KG1 (cell line): ENCODE results near the gene SBF1.

Experiments
- DNase-seq: peaks from one replicate; lab custom pipeline; 2025; lab: John Stamatoyannopoulos, UW

Gene SBF1

GRCh38 chr22:50468626-50469025 lies 6.2 kb downstream of the SBF1 start:
- DNase-seq = no peak

GRCh38 chr22:50467773-50468440 lies 6.9 kb downstream of the SBF1 start:
- no peak for DNase-seq

DNA sequence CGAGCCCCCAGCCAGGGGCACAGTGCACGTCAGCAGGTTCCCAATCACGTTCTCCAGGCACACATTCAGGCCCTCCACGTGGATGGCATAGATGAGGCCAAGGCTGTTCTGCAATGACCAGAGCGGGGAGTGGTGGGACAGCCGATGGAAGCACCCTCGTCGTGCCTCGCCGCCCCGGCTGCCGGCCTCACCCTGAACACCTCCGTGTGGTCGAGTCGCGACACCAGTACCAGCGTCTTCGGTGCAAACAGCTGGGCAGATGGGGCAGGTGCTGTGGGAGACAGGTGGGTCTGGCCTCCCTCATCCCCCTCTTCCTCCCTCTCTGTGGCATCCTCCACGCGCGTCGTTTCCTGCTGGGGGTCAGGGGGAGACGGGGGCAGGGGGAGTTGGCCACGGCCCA lies 7.5 kb downstream of the SBF1 start:
- DNase-seq = no peak

DNA sequence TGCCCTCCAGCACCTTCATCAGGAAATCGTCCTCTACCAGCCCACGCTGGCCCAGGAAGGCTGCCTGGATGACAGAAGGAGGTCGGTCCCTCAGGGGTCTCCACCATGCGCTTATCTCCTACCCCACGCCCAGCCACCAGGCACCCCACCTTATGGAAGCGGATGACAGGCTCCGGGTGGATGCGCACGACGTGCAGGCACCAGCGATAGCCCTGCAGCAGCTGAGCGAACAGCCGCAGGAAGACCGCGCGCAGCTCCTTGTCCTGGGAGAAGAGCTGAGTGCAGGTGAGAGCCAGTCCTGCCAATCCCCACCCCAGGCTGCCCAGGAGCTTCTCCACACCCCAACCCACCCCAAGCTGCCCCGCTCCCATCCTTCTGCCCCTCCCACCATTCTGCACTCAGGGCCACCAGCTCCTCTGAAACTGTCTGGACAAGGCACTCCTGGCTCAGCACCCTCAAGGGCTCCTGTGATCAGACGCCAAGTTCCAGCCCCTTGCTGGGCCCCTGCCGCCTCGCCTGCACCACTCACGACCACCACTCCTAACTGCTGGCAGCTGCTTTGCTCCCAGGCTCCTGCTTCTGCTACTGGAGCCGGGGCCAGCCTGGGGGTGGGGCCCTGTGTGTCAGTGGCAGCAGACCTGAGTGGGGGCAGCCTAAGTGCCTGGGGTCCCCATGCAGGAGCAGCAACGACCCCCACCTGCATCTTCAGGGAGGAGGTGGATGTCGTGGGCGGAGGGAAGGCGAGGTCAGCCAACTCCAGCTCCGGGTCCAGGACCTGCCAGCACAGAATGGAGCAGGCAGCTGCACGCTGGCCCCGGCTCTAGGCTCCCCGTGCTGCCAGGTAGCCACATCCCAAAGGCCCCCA lies 9.5 kb downstream of the SBF1 start:
- no peak for DNase-seq

DNA sequence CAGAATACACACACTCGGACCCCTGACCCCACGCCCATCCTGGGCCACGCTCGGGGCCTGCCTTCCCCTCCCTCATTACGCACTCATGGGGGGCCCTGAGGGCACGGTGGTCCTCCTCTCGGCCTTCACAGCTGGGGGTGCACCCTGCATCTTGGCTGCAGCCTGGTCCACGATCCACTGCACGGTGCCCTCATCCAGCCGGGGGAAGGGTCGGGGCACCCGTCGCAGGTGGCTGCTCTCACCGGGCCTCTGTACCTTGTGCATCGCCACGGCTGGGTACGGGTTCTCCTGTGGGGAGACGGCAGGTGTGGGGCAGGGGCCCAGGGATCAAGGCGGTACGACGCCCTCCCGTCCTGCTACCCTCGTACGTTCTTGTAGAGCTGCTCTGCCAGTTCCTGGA lies 10.4 kb downstream of the SBF1 start:
- DNase-seq = no peak

DNA sequence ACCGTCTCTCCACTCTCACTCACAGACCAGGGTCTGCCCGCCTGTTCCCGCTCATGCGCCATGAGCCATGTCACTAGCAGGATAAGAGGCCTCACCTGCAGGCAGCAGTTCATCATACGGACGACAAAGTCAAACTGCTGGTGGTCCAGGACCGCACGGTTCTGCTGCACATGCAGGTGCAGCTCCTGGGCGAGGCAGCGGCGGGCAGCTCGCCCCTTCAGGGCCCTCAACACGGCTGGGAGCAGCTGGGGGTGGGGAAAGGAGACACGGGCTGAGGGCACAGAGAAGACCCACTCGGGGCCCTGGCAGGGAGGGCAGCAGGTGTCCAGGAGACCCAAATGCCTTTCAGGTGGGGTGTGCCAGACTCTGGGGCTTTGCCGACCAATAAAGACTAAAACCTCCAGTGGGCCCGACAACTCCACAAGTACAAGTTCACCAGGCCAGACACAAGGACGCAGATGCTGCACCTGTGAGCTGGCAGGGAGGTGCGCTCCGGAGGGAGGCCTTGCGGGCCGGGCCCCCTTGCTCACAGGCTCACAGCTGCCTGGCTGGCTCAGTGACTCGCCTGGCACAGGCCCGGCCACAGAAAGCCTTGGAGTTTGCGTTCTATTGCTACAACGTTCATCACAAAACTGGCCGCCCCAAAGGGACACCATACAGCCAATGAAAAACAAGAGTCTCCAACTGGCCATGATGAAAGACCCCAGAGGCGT lies 11.5 kb downstream of the SBF1 start:
- no peak for DNase-seq

- DNase-seq = no peak
Measured at GRCh38 chr22:50461979-50462540, 12.8 kb downstream of the SBF1 start.

DNA sequence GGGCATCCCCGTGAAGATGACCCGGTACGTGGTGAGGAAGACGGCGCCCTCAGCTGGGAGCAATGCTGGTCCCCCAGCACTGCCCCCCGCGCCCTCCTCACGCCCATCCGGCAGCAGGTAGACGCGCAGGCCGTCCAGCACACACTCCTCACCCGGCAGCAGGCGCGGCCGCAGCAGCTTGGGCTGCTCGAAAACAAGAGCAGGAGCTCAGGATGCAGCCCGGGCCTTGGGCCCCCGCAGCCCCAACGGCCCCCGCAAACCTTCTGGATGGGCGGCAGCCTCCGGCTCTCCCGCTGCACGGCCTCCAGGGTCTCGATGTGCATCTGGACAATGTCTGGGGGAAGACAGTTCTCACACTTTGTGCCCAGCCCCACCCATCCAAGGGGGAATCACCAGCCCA lies 13.3 kb downstream of the SBF1 start:
- no peak for DNase-seq

DNA sequence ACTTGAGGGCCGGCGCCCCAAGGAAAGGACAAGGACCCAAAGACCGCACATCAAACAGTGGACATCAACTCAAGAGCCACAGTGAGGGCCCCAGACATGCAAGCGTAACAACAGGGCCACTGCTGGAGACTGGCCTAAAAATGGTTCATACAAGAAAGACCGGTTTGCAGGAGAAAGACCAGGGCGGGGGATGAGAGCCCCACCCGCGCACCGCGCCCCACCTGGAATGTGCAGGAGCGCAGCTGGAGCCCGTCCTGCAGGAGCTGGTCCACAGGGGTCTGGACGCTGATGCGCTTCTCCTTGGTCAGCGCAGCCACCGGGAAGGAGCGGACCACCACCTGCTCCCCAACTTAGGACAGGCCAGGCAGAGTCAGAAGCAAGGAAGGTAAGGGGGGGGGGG lies 13.9 kb downstream of the SBF1 start:
- DNase-seq = no peak

GRCh38 chr22:50459496-50460140 lies 15.2 kb downstream of the SBF1 start:
- no peak for DNase-seq

DNA sequence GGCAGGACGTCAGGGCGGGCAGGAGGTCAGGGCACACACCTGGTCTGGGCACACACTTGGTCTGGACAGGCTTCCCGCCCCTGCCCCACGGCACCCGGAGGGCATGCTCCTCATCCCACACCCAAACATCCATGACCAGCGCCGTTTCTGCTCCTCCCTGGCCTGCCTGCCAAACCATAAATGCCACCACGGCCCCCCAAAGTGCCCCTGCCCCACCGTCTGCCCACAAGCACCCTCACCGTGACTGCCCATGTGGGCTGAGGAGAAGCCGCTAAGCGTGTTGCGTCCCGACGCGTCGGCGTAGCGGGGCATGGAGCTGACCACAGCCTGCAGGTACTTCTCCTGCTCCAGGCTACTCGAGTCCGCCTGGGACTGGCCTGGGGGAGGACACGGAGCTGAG lies 15.8 kb downstream of the SBF1 start:
- DNase-seq = no peak

- no peak for DNase-seq
Measured at GRCh38 chr22:50456466-50457234, 18.2 kb downstream of the SBF1 start.

- no peak for DNase-seq
Measured at GRCh38 chr22:50456026-50456425, 18.8 kb downstream of the SBF1 start.

- no peak for DNase-seq
Measured at GRCh38 chr22:50455201-50455600, 19.6 kb downstream of the SBF1 start.

- no peak for DNase-seq
Measured at GRCh38 chr22:50454556-50455075, 20.2 kb downstream of the SBF1 start.

DNA sequence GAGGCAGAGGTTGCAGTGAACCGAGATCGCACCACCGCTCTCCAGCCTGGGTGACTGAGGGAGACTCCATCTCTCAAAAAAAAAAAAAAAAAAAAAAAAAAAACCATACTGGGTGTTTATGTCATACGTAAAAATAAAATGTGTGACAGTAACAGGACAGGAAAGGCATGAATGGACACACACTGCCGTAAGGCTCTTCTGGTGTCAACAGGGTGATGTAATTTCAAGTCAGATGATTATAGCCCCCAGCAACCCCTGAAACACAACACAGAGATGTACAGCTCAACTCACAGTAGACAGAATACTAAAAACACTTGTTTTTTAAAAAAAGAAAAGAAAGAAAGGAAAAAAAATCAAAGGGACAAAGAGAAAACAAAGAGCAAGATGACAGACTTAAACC lies 22.2 kb downstream of the SBF1 start:
- DNase-seq = no peak

DNA sequence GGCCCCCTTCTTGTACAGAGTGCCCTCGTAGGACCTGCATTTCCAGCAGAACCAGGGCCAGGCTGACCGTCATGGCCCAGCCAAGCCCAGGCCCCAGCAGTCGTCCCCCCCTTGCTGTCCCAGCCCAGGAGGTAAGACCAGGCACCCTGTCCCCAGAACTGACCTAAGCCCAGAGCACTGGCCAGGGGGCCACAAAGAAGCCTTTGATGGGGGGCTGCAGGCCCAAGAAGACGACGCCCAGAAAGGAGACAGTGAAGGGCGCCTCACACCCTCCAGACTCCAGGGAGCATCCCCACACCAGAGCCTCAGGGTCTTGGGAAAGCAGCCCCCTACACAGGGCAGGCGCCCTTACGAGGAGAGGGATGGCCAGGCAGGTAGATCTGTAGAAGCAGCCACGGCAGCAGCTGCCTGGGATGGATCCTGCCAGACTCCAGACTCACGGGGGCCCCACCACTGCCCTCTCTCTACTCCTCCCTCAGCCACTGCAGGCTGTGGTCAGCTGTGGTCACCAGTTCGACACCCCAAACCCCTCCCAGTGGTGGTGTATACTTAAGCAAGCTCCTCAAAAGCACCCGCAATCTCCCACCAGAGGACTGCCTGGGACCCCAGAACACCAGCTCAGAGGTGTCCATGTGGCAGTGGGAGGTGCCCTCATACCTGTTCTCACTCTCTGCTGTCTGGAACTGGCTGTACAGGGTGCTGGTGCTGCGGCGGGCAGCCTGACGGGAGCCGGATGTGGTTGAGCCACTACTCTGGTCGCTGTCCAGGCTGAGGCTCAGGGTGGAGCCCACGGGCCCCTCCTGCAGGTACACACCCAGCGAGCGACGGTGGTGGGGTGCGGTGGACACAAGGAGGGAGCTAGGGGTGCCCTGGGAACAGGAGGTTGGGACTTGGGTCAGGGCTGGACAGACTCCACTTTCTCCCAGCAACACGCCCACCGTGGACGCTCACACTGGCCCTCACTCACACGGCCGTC lies 27.0 kb downstream of the SBF1 start:
- DNase-seq = no peak

GRCh38 chr22:50446708-50447575 lies 27.9 kb downstream of the SBF1 start:
- DNase-seq = no peak
